GM19238 (cell line): ENCODE measurements around the gene PCDH18.
"Not testable (repeated sequence)": the region's sequence is repeated elsewhere in the genome, so short reads cannot be mapped to it uniquely, and the experiment has no call there.

ENCODE experiments used
- DNase-seq: peaks from one replicate; pipeline ENCODE4 v3.0.0; 2011; ENCODE audit warnings: low spot score; ENCODE audit not compliant: insufficient read length

The PCDH18 gene

GRCh38 chr4:137531986-137532868 is at the start of gene PCDH18:
PCDH18 (minus strand) TSS chr4:137532494; CDS start chr4:137532088, 406 bp downstream.
- DNase-seq: peak; percentile 0

- no peak for DNase-seq
These were observed 44.2 kb upstream of the PCDH18 start for GRCh38 chr4:137576446-137576845.

- no peak for DNase-seq
These were observed 40.4 kb upstream of the PCDH18 start for GRCh38 chr4:137572647-137573046.

- no peak for DNase-seq
These were observed 39.9 kb upstream of the PCDH18 start for GRCh38 chr4:137572163-137572562.

- no peak for DNase-seq
These were observed 27.5 kb upstream of the PCDH18 start for GRCh38 chr4:137559801-137560200.

- no peak for DNase-seq
These were observed 26.7 kb upstream of the PCDH18 start for GRCh38 chr4:137558951-137559350.

GRCh38 chr4:137545461-137545861 is 13.2 kb upstream of the PCDH18 start:
- no peak for DNase-seq

- no peak for DNase-seq
These were observed 11.4 kb upstream of the PCDH18 start for GRCh38 chr4:137543648-137544047.

GRCh38 chr4:137543198-137543597 is 10.9 kb upstream of the PCDH18 start:
- no peak for DNase-seq

GRCh38 chr4:137541876-137542646 is 9.8 kb upstream of the PCDH18 start:
- no peak for DNase-seq

GRCh38 chr4:137541181-137541580 is 8.9 kb upstream of the PCDH18 start:
- no peak for DNase-seq

GRCh38 chr4:137540356-137540755 is 8.1 kb upstream of the PCDH18 start:
- DNase-seq: no peak

- DNase-seq: no peak
These were observed 6.2 kb upstream of the PCDH18 start for GRCh38 chr4:137538526-137538925.

GRCh38 chr4:137537807-137538206 is 5.5 kb upstream of the PCDH18 start:
- not testable (repeated sequence) for DNase-seq

GRCh38 chr4:137536789-137537561 is 4.7 kb upstream of the PCDH18 start:
- no peak for DNase-seq

- no peak for DNase-seq
These were observed 3.4 kb upstream of the PCDH18 start for GRCh38 chr4:137535718-137536117.

- no peak for DNase-seq
These were observed 2.2 kb upstream of the PCDH18 start for GRCh38 chr4:137534516-137534915.

- DNase-seq: no peak
These were observed 1.6 kb upstream of the PCDH18 start for GRCh38 chr4:137533855-137534254.

GRCh38 chr4:137532869-137533236 is 559 bp upstream of the PCDH18 start:
- DNase-seq: no peak

GRCh38 chr4:137531168-137531985 is 917 bp downstream of the PCDH18 start:
- no peak for DNase-seq

GRCh38 chr4:137530176-137530575 is 2.1 kb downstream of the PCDH18 start:
- DNase-seq: no peak
